Progenitor cell of endocrine pancreas (in vitro differentiated cells): ENCODE results near the gene DFFB. TPM values are rescaled to one million over a fixed set of nuclear protein-coding genes. Genes with fewer than 3 reads are reported as not detected.

Experiments used
- DNase-seq: peaks from one replicate; pipeline ENCODE4 v3.0.0; 2021; ENCODE audit warnings: low spot score; ENCODE audit not compliant: unreplicated experiment
- H3K27ac Mint-ChIP-seq: 2 replicates; pipeline ENCODE4 v1.8.0; 2021; ENCODE audit warnings: mild to moderate bottlenecking, moderate library complexity, mixed read lengths
- H3K27me3 Mint-ChIP-seq: 2 replicates; pipeline ENCODE4 v1.8.0; 2021; ENCODE audit warnings: mixed read lengths
- H3K36me3 Mint-ChIP-seq: 2 replicates; pipeline ENCODE4 v1.8.0; 2022; ENCODE audit warnings: mixed read lengths; ENCODE audit not compliant: insufficient read depth
- H3K4me1 Mint-ChIP-seq: 2 replicates; pipeline ENCODE4 v1.8.0; 2021; ENCODE audit warnings: low read depth, mixed read lengths
- H3K4me3 Mint-ChIP-seq: 2 replicates; pipeline ENCODE4 v1.8.0; 2021; ENCODE audit warnings: low read depth, mild to moderate bottlenecking, moderate library complexity, mixed read lengths
- H3K9me3 Mint-ChIP-seq: 2 replicates; pipeline ENCODE4 v1.8.0; 2021; ENCODE audit warnings: low read depth, mixed read lengths
- CTCF ChIP-seq: fragments of 200-600 bp; sonication (generic); IDR thresholded peaks from one replicate; pipeline ENCODE4 v1.5.0; 2021; ENCODE audit warnings: antibody characterized with exemption, mild to moderate bottlenecking; ENCODE audit not compliant: unreplicated experiment
- total RNA-seq: library from RNA; stranded (reverse); gene quantifications from 2 replicates; pipeline ENCODE4 v1.2.1, GENCODE V29; 2021

DFFB gene
- total RNA-seq, 1 donor from 2014 or later: 11.9 TPM

DNA sequence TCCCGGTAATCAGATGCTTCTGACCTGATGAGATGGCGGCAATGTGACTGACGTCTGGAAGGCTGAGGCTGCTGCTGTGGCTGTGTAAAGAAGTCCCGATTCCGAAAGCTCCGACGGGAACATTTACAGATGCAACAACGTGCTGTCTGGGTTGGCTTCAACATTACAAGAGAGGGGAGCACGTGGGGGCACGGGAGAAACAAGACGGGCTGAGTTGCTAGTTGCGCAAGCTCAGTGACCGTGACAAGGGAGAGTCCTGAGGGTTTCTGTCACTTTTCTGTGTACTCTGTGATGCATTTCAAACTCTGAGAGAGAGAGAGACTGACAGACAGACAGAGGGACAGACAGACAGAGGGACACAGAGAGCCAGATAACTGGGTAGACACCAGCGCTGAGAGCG lies 35.4 kb upstream of the DFFB start:
- DNase-seq: no peak
- H3K36me3 Mint-ChIP-seq: peaks cover 24% of the 10 kb centered on the region
- no peaks in the 10 kb centered on the region for H3K9me3 Mint-ChIP-seq
- H3K4me1 Mint-ChIP-seq: no peaks in the 10 kb centered on the region
- no peaks in the 10 kb centered on the region for H3K27me3 Mint-ChIP-seq
- no peak for TF ChIP-seq CTCF
- no peak overlapping the region for H3K4me3 Mint-ChIP-seq
- H3K27ac Mint-ChIP-seq: no peak overlapping the region

DNA sequence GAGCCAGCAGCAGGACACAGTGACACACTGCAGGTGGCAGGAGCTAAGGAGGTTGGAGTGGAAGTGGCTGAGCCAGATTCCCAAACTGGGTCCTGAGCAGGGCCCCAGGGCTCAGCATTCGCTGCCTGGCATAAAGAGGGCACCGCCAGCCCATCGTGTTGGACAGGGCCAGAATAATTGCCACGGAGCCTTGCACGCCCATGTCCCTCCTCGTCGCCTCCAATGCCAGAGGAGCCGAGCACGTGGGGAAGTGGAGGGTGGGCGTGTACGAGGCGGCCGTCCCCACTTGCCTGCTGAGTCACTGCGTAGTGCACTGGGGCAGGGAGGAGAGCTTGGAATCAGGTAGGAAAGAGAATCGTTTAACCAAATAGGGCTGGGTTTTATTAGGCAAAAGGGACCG lies 34.9 kb upstream of the DFFB start:
- no peak overlapping the region for H3K4me3 Mint-ChIP-seq
- DNase-seq: no peak
- no peaks in the 10 kb centered on the region for H3K9me3 Mint-ChIP-seq
- no peak overlapping the region for H3K27ac Mint-ChIP-seq
- no peak for TF ChIP-seq CTCF
- H3K36me3 Mint-ChIP-seq: peaks cover 24% of the 10 kb centered on the region
- no peaks in the 10 kb centered on the region for H3K27me3 Mint-ChIP-seq
- H3K4me1 Mint-ChIP-seq: no peaks in the 10 kb centered on the region

GRCh38 chr1:3824650-3825049 lies 32.6 kb upstream of the DFFB start:
- TF ChIP-seq CTCF: no peak
- DNase-seq: no peak
- peaks cover 21% of the 10 kb centered on the region for H3K36me3 Mint-ChIP-seq
- H3K9me3 Mint-ChIP-seq: no peaks in the 10 kb centered on the region
- H3K27ac Mint-ChIP-seq: no peak overlapping the region
- no peak overlapping the region for H3K4me3 Mint-ChIP-seq
- H3K27me3 Mint-ChIP-seq: no peaks in the 10 kb centered on the region
- H3K4me1 Mint-ChIP-seq: no peaks in the 10 kb centered on the region

- no peak for TF ChIP-seq CTCF
Measured at GRCh38 chr1:3825356-3825755, 31.9 kb upstream of the DFFB start.

GRCh38 chr1:3827813-3828307 lies 29.4 kb upstream of the DFFB start:
- Mint-ChIP-seq H3K27me3 (no peaks in the 10 kb centered on the region), H3K4me1 (no peaks in the 10 kb centered on the region), H3K9me3 (no peaks in the 10 kb centered on the region), H3K36me3 (peaks cover 19% of the 10 kb centered on the region), H3K27ac (no peak overlapping the region), H3K4me3 (no peak overlapping the region)
- no peak for DNase-seq
- TF ChIP-seq CTCF: no peak

More at GRCh38 chr1:3825356-3825755, 31.9 kb upstream of the DFFB start:
- Mint-ChIP-seq H3K27ac (no peak overlapping the region), H3K27me3 (no peaks in the 10 kb centered on the region), H3K4me1 (no peaks in the 10 kb centered on the region), H3K4me3 (no peak overlapping the region), H3K9me3 (no peaks in the 10 kb centered on the region), H3K36me3 (peaks cover 19% of the 10 kb centered on the region)
- no peak for DNase-seq
